Mesodermal cell (in vitro differentiated cells): Measurements from ENCODE around the gene VANGL2.

Experiments
- H3K27ac ChIP-seq: 2 replicates; pipeline ENCODE4 v1.7.0; 2013; ENCODE audit warnings: mild to moderate bottlenecking, low read depth, low read length, moderate library complexity; ENCODE audit not compliant: severe bottlenecking
- H3K36me3 ChIP-seq: 2 replicates; pipeline ENCODE4 v1.7.1; 2013; ENCODE audit warnings: mild to moderate bottlenecking, low read length, moderate library complexity; ENCODE audit not compliant: control insufficient read depth, insufficient read depth
- H3K4me1 ChIP-seq: one replicate; pipeline ENCODE4 v1.7.1; 2013; ENCODE audit warnings: mild to moderate bottlenecking, low read length; ENCODE audit not compliant: insufficient read depth, control insufficient read depth, poor library complexity, severe bottlenecking
- H3K4me3 ChIP-seq: 2 replicates; pipeline ENCODE4 v1.7.0; 2013; ENCODE audit warnings: low read length, control low read depth, mild to moderate bottlenecking; ENCODE audit not compliant: insufficient read depth, poor library complexity, severe bottlenecking; ENCODE audit errors: extremely low read depth
- H3K9me3 ChIP-seq: 2 replicates; pipeline ENCODE4 v1.7.1; 2013; ENCODE audit warnings: mild to moderate bottlenecking, low read length, moderate library complexity; ENCODE audit not compliant: control insufficient read depth
- WGBS, 2 experiments: methylation state at CpG; one replicate each; pipeline ENCODE4 v1.1.5; 2013; ENCODE audit warnings: missing lambda C conversion rate in 2 of 2; ENCODE audit not compliant: insufficient coverage in 2 of 2; 5-methylcytosine and 5-hydroxymethylcytosine counted together

The VANGL2 gene

GRCh38 chr1:160406131-160406968 is 6.0 kb downstream of the VANGL2 start:
- WGBS, 2 experiments = 96 to 99% methylated on average over 10 to 14 of the region's 15 CpGs
- Histone ChIP-seq H3K27ac (no peak overlapping the region), H3K4me3 (no peak overlapping the region), H3K36me3 (peaks cover 7% of the 10 kb centered on the region), H3K9me3 (no peaks in the 10 kb centered on the region), H3K4me1 (peaks cover 45% of the 10 kb centered on the region)

DNA sequence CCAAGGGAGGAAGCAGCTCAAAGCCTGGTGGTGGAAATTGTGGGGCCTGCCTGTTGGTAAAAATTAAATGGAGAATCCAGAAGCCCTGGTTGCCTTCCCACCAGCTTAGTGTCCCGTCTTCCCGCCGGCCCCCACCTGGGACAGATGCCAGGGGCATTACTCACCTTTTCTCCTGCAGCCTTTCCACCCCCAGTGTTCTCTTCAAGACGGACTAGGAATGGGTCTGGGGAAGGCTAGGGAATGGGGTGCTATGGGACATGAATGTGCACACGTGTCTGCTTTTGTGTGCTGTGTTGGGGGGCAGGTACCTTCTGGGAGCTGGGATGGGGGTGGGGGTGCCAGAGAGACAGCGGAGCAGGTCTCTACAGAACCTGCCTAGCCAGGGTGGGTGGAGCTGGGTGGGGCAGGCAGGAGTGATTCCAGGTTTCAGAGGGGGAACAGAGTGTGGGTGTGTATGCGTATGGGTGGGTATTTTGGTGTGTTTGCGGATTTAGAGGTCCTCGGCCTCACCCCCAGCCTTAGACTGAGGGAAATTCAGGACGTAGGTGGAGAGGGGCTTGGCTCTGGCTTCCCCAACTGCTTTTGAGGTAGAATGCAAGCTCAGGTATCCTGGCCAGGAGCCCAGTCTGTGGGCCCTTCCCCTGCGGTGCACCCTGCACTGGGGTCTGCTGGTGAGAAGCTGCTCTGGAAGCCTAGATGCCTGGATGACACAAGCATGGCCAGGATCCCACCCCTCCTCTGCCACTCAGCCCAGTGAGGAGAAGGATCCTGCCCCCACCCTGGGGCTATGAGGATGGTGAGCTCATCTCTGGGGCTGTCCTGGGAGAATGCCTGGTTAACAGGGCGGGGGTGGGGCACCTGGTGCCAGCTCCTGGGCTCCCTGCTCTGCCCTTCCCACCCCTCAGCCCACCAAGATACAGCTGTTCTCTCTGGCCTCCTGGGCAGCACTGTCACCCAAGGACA is 7.8 kb downstream of the VANGL2 start:
- H3K9me3 ChIP-seq = no peaks in the 10 kb centered on the region
- no peak overlapping the region for H3K4me3 ChIP-seq
- peaks cover 28% of the 10 kb centered on the region for H3K4me1 ChIP-seq
- no peak overlapping the region for H3K27ac ChIP-seq
- 79 to 84% methylated on average over 8 to 10 of the region's 12 CpGs for WGBS, 2 experiments
- peaks cover 7% of the 10 kb centered on the region for H3K36me3 ChIP-seq

GRCh38 chr1:160408864-160409263 is 8.5 kb downstream of the VANGL2 start:
- no peak overlapping the region for H3K4me3 ChIP-seq
- peaks cover 24% of the 10 kb centered on the region for H3K4me1 ChIP-seq
- H3K36me3 ChIP-seq = peaks cover 7% of the 10 kb centered on the region
- H3K27ac ChIP-seq = peak overlapping the region; percentile 45
- H3K9me3 ChIP-seq = no peaks in the 10 kb centered on the region
- WGBS, 2 experiments = 92 to 96% methylated on average over 4 of the region's 4 CpGs

DNA sequence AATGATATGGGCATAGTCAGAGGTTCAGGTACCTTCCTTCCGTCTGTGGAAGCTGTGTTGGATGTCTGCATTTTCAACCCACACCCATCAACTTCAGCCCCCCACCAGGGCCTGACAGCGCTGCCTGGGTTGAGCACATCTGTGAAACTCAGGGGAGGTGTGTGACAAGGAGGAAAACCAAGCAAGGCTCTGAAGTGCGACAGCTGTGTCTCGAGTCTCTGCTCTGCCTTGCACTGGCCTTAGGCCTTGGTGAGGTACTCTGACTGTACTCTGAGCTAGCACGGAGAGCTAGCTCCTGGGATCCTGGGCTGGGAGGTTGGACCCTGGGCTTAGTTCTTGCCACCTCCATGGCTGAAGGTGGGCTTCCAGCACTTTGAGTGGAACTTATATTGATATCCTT is 9.1 kb downstream of the VANGL2 start:
- WGBS, 2 experiments = 85 to 87% methylated on average over 3 to 4 of the region's 5 CpGs
- peaks cover 7% of the 10 kb centered on the region for H3K36me3 ChIP-seq
- H3K4me1 ChIP-seq = peaks cover 24% of the 10 kb centered on the region
- H3K9me3 ChIP-seq = no peaks in the 10 kb centered on the region
- peak overlapping the region; percentile 71 for H3K27ac ChIP-seq
- no peak overlapping the region for H3K4me3 ChIP-seq

- H3K36me3 ChIP-seq = peaks cover 6% of the 10 kb centered on the region
- no peak overlapping the region for H3K4me3 ChIP-seq
- no peaks in the 10 kb centered on the region for H3K9me3 ChIP-seq
- peaks cover 22% of the 10 kb centered on the region for H3K4me1 ChIP-seq
- H3K27ac ChIP-seq = peak overlapping the region; percentile 71
- 83 to 89% methylated on average over 11 to 14 of the region's 19 CpGs for whole genome bisulfite sequencing, 2 experiments
Measured at GRCh38 chr1:160410406-160411005, 10.1 kb downstream of the VANGL2 start.

DNA sequence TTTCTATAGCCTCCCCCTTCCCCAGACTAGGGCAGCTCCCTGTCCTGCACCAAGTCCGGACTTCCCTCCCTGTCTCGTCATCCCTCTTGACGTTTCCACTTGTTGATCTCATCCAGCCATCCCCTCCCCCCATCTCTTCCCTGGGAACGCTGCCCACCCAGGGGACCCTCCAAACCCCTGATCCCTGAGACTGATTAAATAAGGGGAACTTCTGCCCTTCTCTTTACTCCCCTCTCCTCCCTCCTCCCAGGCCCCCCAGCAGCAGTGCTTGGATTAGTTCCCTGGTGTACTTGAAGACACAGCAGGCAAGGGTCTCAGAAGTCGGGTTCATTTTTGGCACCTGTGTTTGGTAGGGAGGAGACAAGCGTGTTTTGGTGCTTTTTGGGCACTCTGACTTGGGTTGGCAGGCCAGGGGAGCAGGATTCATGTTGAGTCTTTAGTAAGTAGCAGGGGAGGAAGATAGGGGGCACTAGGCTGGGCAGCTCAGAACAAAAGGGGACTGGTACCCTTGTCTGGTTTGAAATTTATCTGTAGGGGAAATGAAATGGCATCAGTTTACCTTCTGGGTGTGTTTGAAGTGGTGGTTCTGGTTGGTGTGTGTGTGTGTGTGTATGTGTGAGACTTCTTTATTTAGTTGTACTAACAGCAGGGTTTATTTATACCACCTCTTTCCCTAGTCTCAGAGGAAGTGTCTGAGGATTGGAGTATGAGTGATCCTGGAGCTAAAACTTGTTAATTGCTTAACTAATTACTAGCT is 11.1 kb downstream of the VANGL2 start:
- Histone ChIP-seq H3K4me1 (peaks cover 22% of the 10 kb centered on the region), H3K9me3 (no peaks in the 10 kb centered on the region), H3K36me3 (peaks cover 12% of the 10 kb centered on the region), H3K27ac (peak overlapping the region; percentile 71), H3K4me3 (no peak overlapping the region)
- 61 to 94% methylated on average over 3 to 4 of the region's 6 CpGs for WGBS, 2 experiments

DNA sequence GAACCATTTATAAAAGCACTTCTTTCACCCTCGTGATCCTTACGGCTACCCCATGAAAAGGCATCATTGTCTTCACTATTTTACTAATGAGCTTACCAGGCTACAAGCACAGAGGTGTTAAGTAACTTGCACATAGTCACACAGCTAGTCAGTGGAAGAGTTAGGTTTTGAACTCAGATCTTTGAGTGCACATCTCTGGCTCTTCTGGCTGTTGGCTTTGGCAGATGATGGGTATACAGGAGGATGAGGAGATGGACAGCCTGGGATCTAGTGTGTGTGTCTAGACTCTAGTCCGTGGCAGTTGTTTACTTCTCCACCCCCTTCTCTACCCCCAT is 11.6 kb downstream of the VANGL2 start:
- Histone ChIP-seq H3K36me3 (peaks cover 18% of the 10 kb centered on the region), H3K9me3 (no peaks in the 10 kb centered on the region), H3K4me3 (no peak overlapping the region), H3K27ac (no peak overlapping the region), H3K4me1 (peaks cover 22% of the 10 kb centered on the region)
- 82% methylated on average over 2 of the region's 3 CpGs; no CpG with 5 or more reads in 1 of the 2 experiments for WGBS, 2 experiments

DNA sequence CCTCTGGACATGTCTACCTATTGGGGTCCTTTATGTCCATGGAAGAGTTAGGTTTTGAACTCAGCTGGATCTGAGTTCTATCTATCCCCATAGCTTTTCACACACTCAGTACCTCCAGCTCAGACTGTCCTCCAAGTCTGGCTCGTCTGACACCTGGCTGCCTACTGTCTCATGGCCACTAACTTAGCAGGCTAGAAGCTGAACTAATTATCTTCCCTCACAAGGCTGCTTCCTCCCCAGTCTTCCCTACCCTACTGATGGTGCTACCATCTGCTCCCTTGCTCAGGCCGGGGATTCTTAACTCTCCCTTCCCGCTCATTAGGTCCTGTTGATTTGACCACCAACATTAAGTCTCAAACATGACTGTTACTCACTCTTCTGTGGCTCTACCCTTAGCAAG is 13.4 kb downstream of the VANGL2 start:
- Histone ChIP-seq H3K4me3 (no peak overlapping the region), H3K4me1 (peaks cover 7% of the 10 kb centered on the region), H3K9me3 (no peaks in the 10 kb centered on the region), H3K27ac (no peak overlapping the region), H3K36me3 (peaks cover 28% of the 10 kb centered on the region)
- 86 to 92% methylated on average over 3 of the region's 3 CpGs for WGBS, 2 experiments

DNA sequence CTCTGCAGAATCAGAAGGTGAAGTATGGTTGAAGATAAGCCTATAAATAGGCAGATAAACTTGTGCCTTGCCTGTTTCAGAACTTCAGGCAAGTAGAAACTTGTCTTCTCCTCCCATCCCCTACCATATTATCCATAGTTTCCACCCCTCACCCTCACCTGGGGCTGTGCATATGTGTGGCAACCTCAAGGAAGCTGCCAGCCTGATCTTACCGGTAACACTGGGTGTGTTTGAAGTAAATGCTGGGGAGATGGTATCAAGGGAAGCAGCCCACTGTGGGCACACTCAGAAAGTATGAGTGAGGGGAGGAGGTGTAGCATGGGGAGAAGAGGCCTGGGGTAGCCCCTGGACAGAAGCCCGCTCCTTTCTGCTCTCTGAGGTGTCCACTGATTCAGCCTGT is 14.5 kb downstream of the VANGL2 start:
- H3K4me1 ChIP-seq = peaks cover 6% of the 10 kb centered on the region
- H3K4me3 ChIP-seq = no peak overlapping the region
- WGBS, 2 experiments = 95 to 100% methylated on average over 2 of the region's 2 CpGs
- no peaks in the 10 kb centered on the region for H3K9me3 ChIP-seq
- peaks cover 36% of the 10 kb centered on the region for H3K36me3 ChIP-seq
- no peak overlapping the region for H3K27ac ChIP-seq

- Histone ChIP-seq H3K4me3 (no peak overlapping the region), H3K27ac (no peak overlapping the region), H3K36me3 (peaks cover 45% of the 10 kb centered on the region), H3K4me1 (peaks cover 4% of the 10 kb centered on the region), H3K9me3 (no peaks in the 10 kb centered on the region)
- WGBS, 2 experiments = 95 to 96% methylated on average over 21 to 29 of the region's 29 CpGs
Measured at GRCh38 chr1:160415696-160416290, 15.4 kb downstream of the VANGL2 start.
